ENCODE data around the gene UBA6. TPM values are rescaled to one million over a fixed set of nuclear protein-coding genes. Genes with fewer than 3 reads are reported as not detected.

Gene UBA6
- total and polyA plus RNA-seq, 2 of the 4 experiments (the other 2 are of a cell fraction), result 29.2 to 268 TPM

DNA sequence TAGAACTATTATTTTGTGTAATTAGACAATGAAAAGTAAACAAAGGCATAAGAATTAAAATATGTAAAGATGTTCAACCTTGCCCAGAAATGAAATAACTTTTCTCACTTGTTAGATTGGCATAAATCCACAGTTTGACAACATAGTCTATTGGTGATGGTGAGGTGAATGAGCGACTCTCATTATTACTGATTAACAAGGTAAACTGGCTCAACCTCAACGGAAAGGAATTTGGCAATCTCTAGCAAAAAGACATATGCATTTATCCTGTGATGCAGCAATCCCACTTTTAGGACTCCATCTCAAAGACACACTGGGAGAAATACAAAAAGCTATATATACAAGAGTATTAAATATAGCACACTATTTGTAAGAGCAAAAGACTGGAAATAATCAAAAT lies 22.3 kb downstream of the UBA6 start:
- no peak overlapping the region for H2AK5ac ChIP-seq (ENCODE audit: low read depth, low read length)
- H2BK5ac ChIP-seq (ENCODE audit: low read depth, low read length, poor library complexity, severe bottlenecking), result no peak overlapping the region
- no peak overlapping the region for H2AFZ ChIP-seq (replicated peaks; ENCODE audit: low read length, poor library complexity)
- intact Hi-C loops (cut with micrococcal nuclease) (no loop called here), in situ Hi-C loops (cut with MboI; ENCODE audit: low sequenced_read_pairs) (no loop called here), dilution Hi-C loops (cut with HindIII; ENCODE audit: low sequenced_read_pairs, unreplicated experiment) (no loop called here)
- no peaks in the 10 kb centered on the region for H3K9me3 ChIP-seq (ENCODE audit: control insufficient read depth, insufficient read depth, low read length)
- peaks cover 7 to 19% of the 10 kb centered on the region in 2 experiments; a peak in 3 of 4 replicates for H3K79me1 ChIP-seq (ENCODE audit: low read depth in 1 of 2, low read length in 2 of 2)
- peaks cover 19% of the 10 kb centered on the region for H3K36me3 ChIP-seq (ENCODE audit: control insufficient read depth, insufficient read depth, low read length)
- no peak for ATAC-seq (ENCODE audit: low read depth)
- no peak overlapping the region for H3K4me2 ChIP-seq (ENCODE audit: low read depth, low read length)
- H3K9ac ChIP-seq (ENCODE audit: low read depth, low read length), result no peak overlapping the region
- CTCF ChIA-PET, result interaction anchor here (1.8 kb wide), 1 partner anchor 12 kb away, joined by 4 read pairs; no protein-coding TSS in a partner anchor
- no peak overlapping the region for H2BK15ac ChIP-seq (ENCODE audit: low read depth, low read length)
- H4K5ac ChIP-seq (ENCODE audit: low read depth, low read length), result no peak overlapping the region
- H2AK9ac ChIP-seq (replicated peaks; ENCODE audit: low read depth, low read length, poor library complexity), result no peak overlapping the region
- H4K20me1 ChIP-seq (ENCODE audit: insufficient read depth, low read length), result no peaks in the 10 kb centered on the region
- no CpG with 5 or more reads among the region's 2 CpGs for WGBS, 2 experiments (ENCODE audit: extremely low coverage in 2 of 2, insufficient read length in 1 of 2)
- no peak overlapping the region for H3K27ac ChIP-seq (ENCODE audit: insufficient read depth, low read length)
- H2BK120ac ChIP-seq (ENCODE audit: low read depth, low read length), result no peak overlapping the region
- no peaks in the 10 kb centered on the region for H3K27me3 ChIP-seq (ENCODE audit: control insufficient read depth, insufficient read depth, low read length)
- TF ChIP-seq MXI1 (IDR thresholded peaks at IDR 0.05; ENCODE audit: borderline replicate concordance, low read depth, low read length) (no peak), RAD21 (IDR thresholded peaks at IDR 0.05; ENCODE audit: low read length) (no peak), NFE2L2 (IDR thresholded peaks at IDR 0.05; ENCODE audit: low read depth, low read length) (no peak), CHD1 (IDR thresholded peaks at IDR 0.05; ENCODE audit: low read depth, low read length) (no peak), MAZ (IDR thresholded peaks at IDR 0.05; ENCODE audit: borderline replicate concordance, low read depth, low read length) (no peak)
- no peak overlapping the region for H3K4me3 ChIP-seq (ENCODE audit: insufficient read depth, low read depth, low read length)
- no TSS peak for BruUV-seq (replicated peaks)
- H3K23ac ChIP-seq (ENCODE audit: low read depth, low read length), result no peak overlapping the region
- H3K56ac ChIP-seq (ENCODE audit: extremely low read depth, insufficient read depth, low read length), result no peak overlapping the region
- H3K4ac ChIP-seq (ENCODE audit: low read depth, low read length), result no peak overlapping the region
- POLR2A ChIA-PET (ENCODE audit: unreplicated experiment), result no interaction called here
- no peak overlapping the region for H2BK20ac ChIP-seq (ENCODE audit: low read depth, low read length)
- H3K18ac ChIP-seq (ENCODE audit: low read depth, low read length), result no peak overlapping the region
- no peak overlapping the region for H4K8ac ChIP-seq (ENCODE audit: low read depth in 2 of 2, low read length in 2 of 2)
- no peak overlapping the region for H4K91ac ChIP-seq (ENCODE audit: insufficient read depth, low read depth, low read length)
- peaks cover 2% of the 10 kb centered on the region; the same call in 1 of the 2 replicates for H3K4me1 ChIP-seq (ENCODE audit: control insufficient read depth, insufficient read depth, low read length)
- H3K14ac ChIP-seq (replicated peaks; ENCODE audit: low read depth, low read length), result no peak overlapping the region
- H3K9me1 ChIP-seq (ENCODE audit: insufficient read depth, low read length), result peaks cover under 1% of the 10 kb centered on the region; the same call in 1 of the 2 replicates
- DNase-seq, result no peak
